Measurements from ENCODE around the gene ARHGDIA. TPM values are rescaled to one million over a fixed set of nuclear protein-coding genes. Genes with fewer than 3 reads are reported as not detected.
A peak's percentile ranks its signal among the peaks of the same experiment; 100 is the strongest.

ARHGDIA gene
- total RNA-seq, 1 donor from 2014 or later, result 396 TPM

GRCh38 chr17:81834831-81835267 lies 36.3 kb downstream of the ARHGDIA start, which contains the start of gene PPP1R27:
TSS of gene PPP1R27 (minus strand) at chr17:81835050. CDS start at chr17:81834953, 97 bp downstream.
- POLR2A ChIA-PET, result interaction anchor here (0.6 to 1.3 kb wide), 2 partner anchors 9 to 143 kb away, joined by 3 to 5 read pairs; no protein-coding TSS in a partner anchor
- intact Hi-C loops (cut with micrococcal nuclease), result no loop called here
- Mint-ChIP-seq H3K4me3 (peak within 1 kb of the TSS; percentile 84), H3K4me1 (peaks cover 18% of the 10 kb centered on the region), H3K9me3 (no peaks in the 10 kb centered on the region), H3K36me3 (ENCODE audit: low read depth) (peaks cover 5% of the 10 kb centered on the region), H3K27ac (peak within 1 kb of the TSS; percentile 77), H3K27me3 (no peaks in the 10 kb centered on the region)
- DNase-seq, result no peak
- no peak for ATAC-seq (ENCODE audit: low read depth)
- CTCF ChIA-PET, result no interaction called here
- no peak for TF ChIP-seq CTCF (IDR thresholded peaks at IDR 0.05)

- Mint-ChIP-seq H3K4me3 (peak overlapping the region; percentile 84), H3K4me1 (peaks cover 22% of the 10 kb centered on the region), H3K36me3 (ENCODE audit: low read depth) (peaks cover 6% of the 10 kb centered on the region), H3K27me3 (no peaks in the 10 kb centered on the region), H3K27ac (peak overlapping the region; percentile 77), H3K9me3 (no peaks in the 10 kb centered on the region)
- TF ChIP-seq CTCF (IDR thresholded peaks at IDR 0.05), result no peak
- intact Hi-C loops (cut with micrococcal nuclease), result loop anchor here (1.0 kb wide), 3 partner anchors 27 to 189 kb away; partner anchors contain the start of genes LRRC45 and MRPL12
- ATAC-seq (ENCODE audit: low read depth) (no peak), DNase-seq (no peak)
- CTCF ChIA-PET, result interaction anchor here (1.1 kb wide), 1 partner anchor 35 kb away, joined by 3 read pairs; no protein-coding TSS in a partner anchor
- POLR2A ChIA-PET, result interaction anchor here (0.6 to 2.1 kb wide), 16 partner anchors 8 to 595 kb away, joined by 3 to 18 read pairs (median 6); partner anchors contain the start of genes ALYREF, ANAPC11, ARHGDIA and CENPX
Observed at GRCh38 chr17:81833921-81834830, 37.0 kb downstream of the ARHGDIA start.

- CTCF ChIA-PET, result interaction anchor here (1.1 kb wide), 1 partner anchor 36 kb away, joined by 3 read pairs; no protein-coding TSS in a partner anchor
Observed at GRCh38 chr17:81833160-81833920, 37.8 kb downstream of the ARHGDIA start, which contains the start of gene MCRIP1. TSS of gene MCRIP1 (minus strand) at chr17:81833291. CDS start at chr17:81824506, 8,785 bp downstream.

GRCh38 chr17:81832608-81833159 lies 38.5 kb downstream of the ARHGDIA start:
- ChIA-PET CTCF (no interaction called here), POLR2A (interaction anchor here (0.6 to 2.1 kb wide), 15 partner anchors 11 to 606 kb away, joined by 3 to 18 read pairs (median 6); partner anchors contain the start of genes ARHGDIA, CENPX, DCXR and LRRC45)
- H3K4me1 Mint-ChIP-seq, result peaks cover 25% of the 10 kb centered on the region
- intact Hi-C loops (cut with micrococcal nuclease), result loop anchor here (1.0 kb wide), 4 partner anchors 29 to 191 kb away; partner anchors contain the start of genes LRRC45 and MRPL12
- H3K36me3 Mint-ChIP-seq (ENCODE audit: low read depth), result peaks cover 6% of the 10 kb centered on the region
- peak overlapping the region; percentile 91 for H3K27ac Mint-ChIP-seq
- TF ChIP-seq CTCF (IDR thresholded peaks at IDR 0.05), result no peak
- no peak for DNase-seq
- ATAC-seq (ENCODE audit: low read depth), result peak; percentile 21
- no peaks in the 10 kb centered on the region for H3K27me3 Mint-ChIP-seq
- peak overlapping the region; percentile 92 for H3K4me3 Mint-ChIP-seq
- no peaks in the 10 kb centered on the region for H3K9me3 Mint-ChIP-seq

More at GRCh38 chr17:81833160-81833920, 37.8 kb downstream of the ARHGDIA start, which contains the start of gene MCRIP1:
- H3K27me3 Mint-ChIP-seq, result no peaks in the 10 kb centered on the region
- POLR2A ChIA-PET, result interaction anchor here (0.6 to 2.1 kb wide), 18 partner anchors 11 to 615 kb away, joined by 3 to 18 read pairs (median 6); partner anchors contain the start of genes ALYREF, ANAPC11, ARHGDIA and CENPX
- H3K4me1 Mint-ChIP-seq, result peaks cover 22% of the 10 kb centered on the region
- TF ChIP-seq CTCF (IDR thresholded peaks at IDR 0.05), result no peak
- H3K36me3 Mint-ChIP-seq (ENCODE audit: low read depth), result peaks cover 6% of the 10 kb centered on the region
- no peaks in the 10 kb centered on the region for H3K9me3 Mint-ChIP-seq
- peak; percentile 81 for ATAC-seq (ENCODE audit: low read depth)
- H3K27ac Mint-ChIP-seq, result peak within 1 kb of the TSS; percentile 91
- DNase-seq, result peak; percentile 97
- intact Hi-C loops (cut with micrococcal nuclease), result loop anchor here (1.0 kb wide), 3 partner anchors 28 to 190 kb away; partner anchors contain the start of genes LRRC45 and MRPL12
- peak within 1 kb of the TSS; percentile 92 for H3K4me3 Mint-ChIP-seq

All from activated B cell treated with CpG ODN at 0.5 μM for 24 hours (primary cell).